GM12875 (cell line): ENCODE results near the gene OIT3.
A peak's percentile ranks its signal among the peaks of the same experiment; 100 is the strongest.
"Not testable (repeated sequence)": the region's sequence is repeated elsewhere in the genome, so short reads cannot be mapped to it uniquely, and the experiment has no call there.

Source experiments
- H3K4me3 ChIP-seq: one replicate; pipeline ENCODE4 v1.5.1; 2011; ENCODE audit warnings: low read depth, low read length, control low read depth
- CTCF ChIP-seq: IDR thresholded peaks from 2 replicates; pipeline ENCODE4 v1.5.1; 2011; ENCODE audit warnings: low read depth, mild to moderate bottlenecking, control low read depth, inconsistent platforms, low read length, moderate library complexity, borderline replicate concordance; ENCODE audit not compliant: insufficient read depth

OIT3 gene

GRCh38 chr10:72913287-72913686 lies 19.7 kb downstream of the OIT3 start:
- TF ChIP-seq CTCF = no peak

GRCh38 chr10:72917201-72917600 lies 23.7 kb downstream of the OIT3 start:
- H3K4me3 ChIP-seq = not testable (repeated sequence)

More at GRCh38 chr10:72913287-72913686, 19.7 kb downstream of the OIT3 start:
- no peak overlapping the region for H3K4me3 ChIP-seq

GRCh38 chr10:72917803-72918332 lies 24.3 kb downstream of the OIT3 start:
- not testable (repeated sequence) for H3K4me3 ChIP-seq
- peak; percentile 9; the same call in 1 of the 2 replicates for TF ChIP-seq CTCF

GRCh38 chr10:72918352-72918751 lies 24.8 kb downstream of the OIT3 start:
- no peak overlapping the region for H3K4me3 ChIP-seq
- TF ChIP-seq CTCF = no peak

- H3K4me3 ChIP-seq = not testable (repeated sequence)
These were observed 27.7 kb downstream of the OIT3 start for GRCh38 chr10:72921147-72921683.

GRCh38 chr10:72924351-72924750 lies 30.8 kb downstream of the OIT3 start:
- no peak for TF ChIP-seq CTCF

GRCh38 chr10:72925951-72926465 lies 32.5 kb downstream of the OIT3 start:
- H3K4me3 ChIP-seq = no peak overlapping the region
- no peak for TF ChIP-seq CTCF

More at GRCh38 chr10:72924351-72924750, 30.8 kb downstream of the OIT3 start:
- H3K4me3 ChIP-seq = no peak overlapping the region

- no peak for TF ChIP-seq CTCF
- H3K4me3 ChIP-seq = no peak overlapping the region
These were observed 33.9 kb downstream of the OIT3 start for GRCh38 chr10:72927485-72927884.
